Esophagus muscularis mucosa (tissue), 4 donors: ENCODE data around the gene TRIM38. TPM values are rescaled to one million over a fixed set of nuclear protein-coding genes. Genes with fewer than 3 reads are reported as not detected.

Experiments used
- DNase-seq: peaks from one replicate; pipeline ENCODE4 v3.0.0-alpha.2; 2017; ENCODE audit errors: extremely low spot score
- H3K27ac ChIP-seq, 4 donors: fragments of 200-600 bp; sonication (generic); replicated peaks in 1 of 4; 1 replicate in 3 of 4; 2 replicates in 1 of 4; pipeline ENCODE4 v1.5.1; 2016 to 2019; ENCODE audit warnings: mild to moderate bottlenecking in 1 of 4
- H3K27me3 ChIP-seq, 4 donors: fragments of 200-600 bp; sonication (generic); one replicate each; pipeline versions ENCODE4 v1.5.1 to v1.6.0; 2016 to 2019
- H3K36me3 ChIP-seq, 4 donors: fragments of 200-600 bp; sonication (generic); one replicate each; pipeline ENCODE4 v1.5.1; 2016 to 2019
- H3K4me1 ChIP-seq, 4 donors: fragments of 200-600 bp; sonication (generic); one replicate each; pipeline ENCODE4 v1.5.1; 2016 to 2019
- H3K4me3 ChIP-seq, 4 donors: fragments of 200-600 bp; sonication (generic); 1 replicate in 2 of 4; 2 replicates in 2 of 4; pipeline ENCODE4 v1.5.1; 2016 to 2019; ENCODE audit warnings: mild to moderate bottlenecking in 4 of 4, moderate library complexity in 1 of 4
- H3K9me3 ChIP-seq, 4 donors: fragments of 200-600 bp; sonication (generic); 1 replicate in 3 of 4; 2 replicates in 1 of 4; pipeline ENCODE4 v1.5.1; 2016 to 2019
- CTCF ChIP-seq, 3 experiments: fragments of 200-600 bp in 2 of 3; fragments of 450-650 bp in 1 of 3; sonication (generic) in 2 of 3; IDR thresholded peaks; one replicate each; pipeline ENCODE4 v1.5.1; 2017 to 2019; ENCODE audit warnings: antibody characterized with exemption in 3 of 3, mild to moderate bottlenecking in 2 of 3, moderate library complexity in 1 of 3
- EP300 ChIP-seq: sonication (generic); formaldehyde crosslinking; IDR thresholded peaks from one replicate; pipeline ENCODE4 v1.6.1; 2017; ENCODE audit warnings: antibody characterized with exemption
- POLR2A ChIP-seq: fragments of 450-650 bp; IDR thresholded peaks from one replicate; pipeline ENCODE4 v1.6.1; 2017; ENCODE audit warnings: antibody characterized with exemption, moderate library complexity, mild to moderate bottlenecking, low read depth
- POLR2AphosphoS5 ChIP-seq, 2 donors: sonication (generic); formaldehyde crosslinking; IDR thresholded peaks; one replicate each; pipeline ENCODE4 v1.6.1; 2017; ENCODE audit warnings: antibody characterized with exemption in 2 of 2
- WGBS: methylation state at CpG from one replicate; pipeline ENCODE4 v1.1.5; 2018; 5-methylcytosine and 5-hydroxymethylcytosine counted together
- intact Hi-C: fragments of 100-400 bp; cut with DNase I; formaldehyde crosslinking; loops from one replicate; pipeline ENCODE4 v1.15.1; 2023
- total RNA-seq, 4 donors: library from RNA; depleted of rRNA; stranded (reverse); fragments of >200 nt; gene quantifications; one replicate each; pipeline versions ENCODE4 v1.1.0 to v1.2.1, GENCODE V29; 2016

The TRIM38 gene
- total RNA-seq, 4 donors from 2014 or later = 5.3 to 6.4 (median 5.9) TPM

- Histone ChIP-seq H3K4me1 (peaks cover 14 to 50% (median 48%) of the 10 kb centered on the region in 4 donors), H3K9me3 (no peaks in the 10 kb centered on the region), H3K27ac (peak overlapping the region; percentile 92 to 98 (median 95)), H3K36me3 (no peaks in the 10 kb centered on the region), H3K4me3 (peak overlapping the region; percentile 54 to 80 (median 69)), H3K27me3 (no peaks in the 10 kb centered on the region)
- intact Hi-C loops = loop anchor here (10.0 kb wide), 1 partner anchor 1813 kb away; a partner anchor contains a TSS
- peak; percentile 98 for DNase-seq
- under 1% methylated on average over 25 of the region's 39 CpGs for WGBS
- TF ChIP-seq POLR2A = peak; percentile 53
- TF ChIP-seq POLR2AphosphoS5 (IDR thresholded peaks at IDR 0.05) = peak in 1 of 2 donors; percentile 84
- no peak for TF ChIP-seq CTCF (IDR thresholded peaks at IDR 0.05)
- TF ChIP-seq EP300 = peak; percentile 11
These were observed 58.9 kb downstream of the TRIM38 start for GRCh38 chr6:26021350-26022131.

- intact Hi-C loops = loop anchor here (10.0 kb wide), 1 partner anchor 1813 kb away; a partner anchor contains a TSS
- Histone ChIP-seq H3K4me3 (peak overlapping the region; percentile 54 to 80 (median 69)), H3K9me3 (no peaks in the 10 kb centered on the region), H3K27me3 (no peaks in the 10 kb centered on the region), H3K36me3 (no peaks in the 10 kb centered on the region), H3K4me1 (peaks cover 9 to 49% (median 42%) of the 10 kb centered on the region in 4 donors), H3K27ac (peak overlapping the region; percentile 92 to 98 (median 95))
- 0% methylated on average over 5 of the region's 5 CpGs for WGBS
- no peak for DNase-seq
- TF ChIP-seq CTCF (IDR thresholded peaks at IDR 0.05) (no peak), POLR2AphosphoS5 (IDR thresholded peaks at IDR 0.05) (peak in 1 of 2 donors; percentile 20)
These were observed 59.5 kb downstream of the TRIM38 start for GRCh38 chr6:26022132-26022472.

- TF ChIP-seq CTCF (IDR thresholded peaks at IDR 0.05) (no peak), EP300 (no peak), POLR2AphosphoS5 (IDR thresholded peaks at IDR 0.05) (no peak), POLR2A (no peak)
- H3K36me3 ChIP-seq = no peaks in the 10 kb centered on the region
These were observed 60.1 kb downstream of the TRIM38 start for GRCh38 chr6:26022737-26023136.

GRCh38 chr6:26024651-26025046, 62.0 kb downstream of the TRIM38 start:
- H3K4me3 ChIP-seq = no peak overlapping the region
- no peaks in the 10 kb centered on the region for H3K27me3 ChIP-seq
- H3K36me3 ChIP-seq = no peaks in the 10 kb centered on the region
- intact Hi-C loops = loop anchor here (10.0 kb wide), 1 partner anchor 1810 kb away; a partner anchor contains a TSS
- peak overlapping the region; percentile 90 to 97 (median 94) for H3K27ac ChIP-seq
- H3K4me1 ChIP-seq = peaks cover 13 to 48% (median 36%) of the 10 kb centered on the region in 4 donors
- H3K9me3 ChIP-seq = no peaks in the 10 kb centered on the region
- DNase-seq = no peak
- 97% methylated on average over 3 of the region's 3 CpGs for WGBS
- TF ChIP-seq POLR2A = no peak
- no peak for TF ChIP-seq EP300
- no peak for TF ChIP-seq POLR2AphosphoS5 (IDR thresholded peaks at IDR 0.05)
- no peak for TF ChIP-seq CTCF (IDR thresholded peaks at IDR 0.05)

More at GRCh38 chr6:26022737-26023136, 60.1 kb downstream of the TRIM38 start:
- intact Hi-C loops = loop anchor here (10.0 kb wide), 1 partner anchor 1812 kb away; a partner anchor contains a TSS
- Histone ChIP-seq H3K4me3 (no peak overlapping the region), H3K27ac (peak overlapping the region in 3 of 4 donors; percentile 92 to 98 (median 94)), H3K27me3 (no peaks in the 10 kb centered on the region), H3K4me1 (peaks cover 11 to 48% (median 40%) of the 10 kb centered on the region in 4 donors), H3K9me3 (no peaks in the 10 kb centered on the region)
- no peak for DNase-seq
- WGBS = 38% methylated on average over 1 of the region's 1 CpG
